GM21619 (cell line): ENCODE results near the gene ATXN10.
"Not testable (repeated sequence)": the region's sequence is repeated elsewhere in the genome, so short reads cannot be mapped to it uniquely, and the experiment has no call there.

Experiments used
- ATAC-seq: cut with Tn5 transposase; IDR thresholded peaks from one replicate; pipeline ENCODE4 v1.9.1; 2021; ENCODE audit not compliant: unreplicated experiment

ATXN10 gene, protein sequence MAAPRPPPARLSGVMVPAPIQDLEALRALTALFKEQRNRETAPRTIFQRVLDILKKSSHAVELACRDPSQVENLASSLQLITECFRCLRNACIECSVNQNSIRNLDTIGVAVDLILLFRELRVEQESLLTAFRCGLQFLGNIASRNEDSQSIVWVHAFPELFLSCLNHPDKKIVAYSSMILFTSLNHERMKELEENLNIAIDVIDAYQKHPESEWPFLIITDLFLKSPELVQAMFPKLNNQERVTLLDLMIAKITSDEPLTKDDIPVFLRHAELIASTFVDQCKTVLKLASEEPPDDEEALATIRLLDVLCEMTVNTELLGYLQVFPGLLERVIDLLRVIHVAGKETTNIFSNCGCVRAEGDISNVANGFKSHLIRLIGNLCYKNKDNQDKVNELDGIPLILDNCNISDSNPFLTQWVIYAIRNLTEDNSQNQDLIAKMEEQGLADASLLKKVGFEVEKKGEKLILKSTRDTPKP

DNA sequence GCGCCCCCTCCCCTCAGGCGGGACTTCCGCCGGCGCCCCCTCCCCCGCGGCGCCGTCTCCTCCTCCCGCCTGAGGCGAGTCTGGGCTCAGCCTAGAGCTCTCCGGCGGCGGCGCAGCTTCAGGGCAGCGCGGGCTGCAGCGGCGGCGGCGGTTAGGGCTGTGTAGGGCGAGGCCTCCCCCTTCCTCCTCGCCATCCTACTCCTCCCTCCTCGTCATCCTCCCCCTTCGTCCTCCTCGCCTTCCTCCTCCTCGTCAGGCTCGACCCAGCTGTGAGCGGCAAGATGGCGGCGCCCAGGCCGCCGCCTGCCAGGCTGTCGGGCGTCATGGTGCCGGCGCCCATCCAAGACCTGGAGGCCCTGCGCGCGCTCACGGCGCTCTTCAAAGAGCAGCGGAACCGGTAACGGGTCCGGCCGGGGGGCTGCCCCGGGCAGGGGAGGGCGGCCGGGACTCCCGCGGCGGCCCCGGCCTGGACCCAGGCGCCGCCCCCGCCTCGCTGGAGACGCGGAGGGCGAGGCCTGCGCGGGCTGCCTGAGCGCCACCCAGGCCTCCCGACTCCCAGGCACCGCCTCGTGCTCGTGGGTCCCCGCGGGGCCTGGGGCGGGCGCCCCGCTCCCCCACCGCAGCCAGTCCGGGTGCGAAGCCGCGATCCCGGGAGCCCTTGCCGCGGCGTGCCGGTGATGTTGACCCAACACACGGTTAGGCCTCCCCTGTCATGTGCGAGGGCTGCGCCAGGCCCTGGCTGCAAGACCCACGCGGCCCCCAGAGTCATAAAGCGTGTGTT, at the start of gene ATXN10:
ATXN10 (plus strand) TSS at position 52 of the 781 bp plus-strand sequence; CDS start at position 282, 230 bp downstream.
- peak; percentile 55 for ATAC-seq

DNA sequence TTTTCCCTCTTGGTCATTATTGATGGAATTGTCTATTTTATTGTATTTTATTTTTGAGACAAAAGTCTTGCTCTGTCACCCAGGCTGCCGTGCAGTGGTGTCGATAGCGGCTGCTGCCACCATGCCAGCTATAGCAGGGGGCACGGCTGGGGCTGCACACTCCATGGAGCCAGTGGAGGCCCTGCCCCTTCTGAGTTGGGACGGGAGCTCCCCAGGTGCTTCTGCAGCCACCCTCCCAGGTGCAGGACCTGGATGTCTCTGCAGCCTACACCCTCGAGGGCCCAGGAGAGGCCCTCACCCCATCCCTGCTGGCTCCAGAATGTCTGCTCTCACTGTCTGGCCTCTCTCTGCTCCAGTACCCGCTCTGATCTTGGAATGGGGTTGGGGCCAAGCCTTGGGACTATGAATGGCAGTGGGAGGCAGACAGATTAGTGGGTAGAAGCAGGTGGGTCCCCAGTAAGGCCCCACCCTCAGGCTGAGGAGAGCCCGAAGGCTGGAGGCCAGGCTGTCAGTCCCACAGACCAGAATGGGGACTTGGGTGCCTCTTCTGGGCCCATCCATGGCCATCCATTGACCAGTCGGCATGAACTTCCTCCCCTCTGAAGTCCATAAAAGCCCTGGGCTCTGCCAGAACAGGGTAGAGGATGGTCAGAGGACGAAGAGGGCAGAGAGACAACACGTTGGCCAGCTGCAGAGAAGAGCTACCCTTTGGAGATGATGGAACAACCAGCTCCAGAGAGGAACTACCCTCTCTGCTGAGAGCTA, 49.6 kb upstream of the ATXN10 start:
- ATAC-seq = no peak

DNA sequence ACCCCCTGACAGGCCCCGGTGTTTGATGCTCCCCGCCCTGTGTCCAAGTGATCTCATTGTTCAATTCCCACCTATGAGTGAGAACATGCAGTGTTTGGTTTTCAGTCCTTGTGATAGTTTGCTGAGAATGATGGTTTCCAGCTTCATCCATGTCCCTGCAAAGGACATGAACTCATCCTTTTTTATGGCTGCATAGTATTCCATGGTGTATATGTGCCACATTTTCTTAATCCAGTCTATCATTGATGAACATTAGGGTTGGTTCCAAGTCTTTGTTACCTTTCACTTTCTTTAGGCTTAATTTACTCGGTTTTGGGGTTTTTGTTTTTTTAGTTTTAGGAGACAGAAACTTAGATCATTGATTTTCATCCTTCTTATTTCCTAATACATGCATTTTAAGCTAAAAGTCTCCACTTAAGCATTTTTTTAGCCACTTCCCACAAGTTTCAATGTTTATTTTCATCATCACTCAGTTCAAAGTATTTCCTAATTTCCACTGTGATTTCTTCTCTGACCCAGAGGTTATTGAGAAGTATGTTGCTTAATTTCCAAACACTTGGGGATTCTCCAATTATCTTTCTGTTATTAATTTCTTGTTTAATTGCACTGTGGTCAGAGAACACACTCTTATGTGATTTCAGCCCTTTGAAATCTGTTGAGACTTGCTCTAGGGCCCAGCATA, 48.0 kb upstream of the ATXN10 start:
- ATAC-seq = not testable (repeated sequence)

DNA sequence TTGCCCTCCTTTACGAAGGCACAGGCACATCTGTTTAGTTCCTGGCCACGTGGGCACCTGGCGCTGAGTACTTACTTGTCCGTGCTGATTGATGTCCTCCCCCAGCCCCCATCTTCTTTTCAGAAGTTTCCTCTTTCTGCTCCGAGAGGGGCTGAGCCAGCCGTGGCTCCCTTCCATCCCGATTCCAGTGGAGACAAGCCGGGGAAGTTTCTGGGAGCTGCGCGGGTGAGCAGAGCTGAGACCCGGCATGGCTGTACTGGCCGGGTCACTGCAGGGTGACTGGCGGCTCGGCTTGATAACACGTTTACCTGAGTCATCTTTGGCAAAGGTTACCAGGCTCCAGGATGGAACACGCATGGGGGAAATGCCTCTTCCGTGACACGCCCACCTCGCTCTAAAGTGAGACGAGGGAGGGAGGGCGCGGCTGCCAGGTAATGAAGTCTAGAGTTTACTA, 45.4 kb upstream of the ATXN10 start:
- no peak for ATAC-seq

DNA sequence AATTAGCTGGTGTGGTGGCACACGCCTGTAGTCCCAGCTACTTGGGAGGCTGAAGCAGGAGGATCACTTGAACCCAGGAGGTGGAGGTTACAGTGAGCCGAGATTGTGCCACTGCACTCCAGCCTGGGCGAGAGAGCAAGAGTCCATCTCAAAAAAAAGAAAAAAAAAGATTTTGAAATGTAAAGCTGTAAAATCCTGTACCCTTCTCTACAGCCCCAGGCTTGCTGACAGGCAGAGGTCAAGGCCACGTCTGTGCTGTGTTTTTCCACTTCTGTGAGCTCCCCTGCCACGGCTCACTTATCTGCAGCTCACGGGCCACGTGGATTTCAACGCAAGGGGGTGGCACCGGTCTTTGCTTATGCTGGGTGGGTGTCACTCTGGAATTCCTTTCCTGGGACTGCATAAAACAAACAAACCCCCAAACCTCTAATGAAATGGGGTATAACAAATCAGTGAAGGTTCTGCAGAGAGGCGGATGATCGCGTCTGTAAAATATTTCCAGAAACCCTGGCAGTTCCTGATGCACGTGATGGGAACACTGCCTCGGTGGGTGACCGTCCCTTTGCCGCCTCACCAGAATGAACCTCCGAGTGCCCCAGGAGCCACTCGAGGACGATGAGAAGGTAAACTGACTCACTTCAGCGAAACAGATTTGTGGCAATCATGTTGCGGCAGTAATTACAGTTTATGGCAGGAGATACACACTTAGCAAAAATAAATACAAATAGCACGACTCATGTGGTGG, 44.0 kb upstream of the ATXN10 start:
- ATAC-seq = no peak

DNA sequence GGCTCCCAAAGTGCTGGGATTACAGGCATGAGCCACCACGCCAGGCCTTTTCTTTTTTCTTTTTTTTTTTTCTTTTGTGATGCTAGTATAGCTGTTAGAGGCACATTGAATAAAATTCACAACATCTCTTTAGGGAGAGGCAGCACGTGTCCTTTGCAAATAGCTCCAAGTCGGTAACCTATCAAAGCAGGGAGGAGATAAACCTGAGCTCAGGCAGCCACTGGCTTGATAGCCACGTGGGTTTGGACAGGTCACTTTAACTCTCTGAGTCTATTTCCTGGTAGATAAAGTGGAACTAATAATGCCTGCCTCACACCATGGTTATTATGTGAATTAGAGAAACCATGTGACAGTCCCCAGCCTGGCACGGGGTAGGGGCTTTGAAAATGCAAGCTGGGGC, 43.1 kb upstream of the ATXN10 start:
- ATAC-seq = no peak

DNA sequence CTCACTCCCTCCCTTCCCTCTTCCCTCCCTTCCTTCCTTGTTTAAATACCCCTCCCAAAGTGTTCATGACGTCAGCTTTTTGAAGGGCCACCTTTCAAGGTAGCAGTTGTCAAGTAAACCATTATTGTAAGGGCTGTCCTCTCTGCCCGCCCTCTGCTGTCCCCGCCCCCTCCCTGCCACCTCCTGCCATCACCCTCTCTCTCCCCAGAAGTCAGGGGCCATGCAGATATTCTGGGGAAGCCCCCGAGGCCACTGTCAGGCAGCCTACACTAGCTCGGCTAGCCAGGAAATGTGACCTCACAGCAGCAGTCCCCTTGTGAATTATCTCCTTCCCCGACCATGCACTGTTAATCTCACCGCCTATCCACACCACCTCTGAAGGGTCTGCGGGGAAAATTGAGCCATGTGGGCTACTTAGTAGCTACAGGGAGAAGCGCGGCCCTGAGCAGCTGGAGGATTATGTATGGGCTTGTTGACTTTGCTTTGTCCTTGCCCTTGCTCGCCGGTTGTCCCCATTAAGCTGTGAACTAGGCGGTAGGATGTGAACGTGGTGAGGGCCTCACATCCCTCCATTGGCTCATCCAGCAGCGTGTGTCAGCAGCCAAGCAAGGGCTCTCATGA, 42.1 kb upstream of the ATXN10 start:
- ATAC-seq = no peak

DNA sequence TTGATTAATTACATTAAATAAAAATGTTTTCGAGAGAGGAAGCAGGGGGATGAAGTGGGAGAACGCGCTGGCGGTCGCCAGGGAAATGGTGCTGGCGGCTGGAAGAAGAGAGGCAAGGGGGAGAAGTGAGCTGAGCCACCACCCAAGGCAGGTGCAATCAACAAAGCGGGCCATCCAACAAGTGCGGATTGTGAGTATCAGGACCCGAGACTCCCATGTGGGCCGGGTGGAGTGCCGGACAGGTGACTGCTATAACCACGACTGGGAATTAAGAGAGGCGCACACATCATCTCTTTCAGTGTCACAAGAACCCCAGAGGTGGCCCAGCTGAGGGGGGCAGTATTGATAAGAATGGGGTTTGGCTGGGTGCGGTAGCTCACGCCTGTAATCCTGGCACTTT, 41.2 kb upstream of the ATXN10 start:
- ATAC-seq = no peak

DNA sequence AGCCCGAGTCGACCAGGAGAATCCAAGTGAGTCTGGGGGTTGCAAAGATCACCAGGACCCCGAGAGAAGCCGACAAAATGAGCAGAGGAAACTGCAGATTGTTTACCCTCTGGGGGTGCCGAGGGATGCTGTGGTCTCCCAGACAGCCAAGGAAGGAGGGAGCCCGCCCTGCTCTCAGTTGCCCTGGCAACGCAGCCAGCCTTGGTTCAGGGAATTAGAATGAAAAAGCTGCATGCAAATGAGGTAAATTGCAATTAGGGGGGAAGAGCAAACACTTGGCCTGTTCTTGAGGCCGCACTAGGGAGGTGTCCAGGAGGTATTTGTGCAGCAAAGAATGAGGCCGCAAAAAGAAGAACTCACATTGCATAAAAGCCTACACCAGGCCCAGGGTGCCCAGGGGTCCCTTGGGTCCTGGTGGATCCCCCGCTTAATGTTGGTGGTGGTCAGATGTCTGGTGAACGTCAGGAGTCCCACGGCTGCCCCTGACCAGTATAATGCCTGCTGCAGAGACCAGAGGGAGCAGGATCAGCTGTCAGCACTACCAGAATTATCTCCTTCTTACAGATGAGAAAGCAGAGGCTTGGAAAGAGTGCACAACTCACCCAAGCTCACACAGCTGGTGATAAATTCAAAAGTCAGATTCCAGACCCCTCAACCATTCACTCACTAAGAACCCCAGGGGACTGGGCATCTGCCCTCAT, 40.3 kb upstream of the ATXN10 start:
- no peak for ATAC-seq

DNA sequence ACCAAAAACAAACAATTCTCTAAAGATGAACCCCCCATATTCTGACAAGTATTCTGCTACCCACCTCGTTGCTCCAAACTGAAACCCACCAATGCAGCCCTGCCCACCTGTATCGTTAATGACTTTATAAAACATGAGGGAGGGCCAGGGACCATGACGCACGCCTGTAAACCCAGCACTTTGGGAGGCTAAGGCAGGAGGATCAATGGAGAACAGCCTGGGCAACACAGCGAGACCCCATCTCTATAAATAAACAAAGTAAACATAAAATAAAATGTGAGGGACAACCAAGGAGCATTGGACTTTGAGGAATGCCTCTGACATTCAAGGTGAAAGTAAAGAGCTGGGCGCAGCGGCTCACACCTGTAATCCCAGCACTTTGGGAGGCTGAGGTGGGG, 39.8 kb upstream of the ATXN10 start:
- ATAC-seq = no peak

DNA sequence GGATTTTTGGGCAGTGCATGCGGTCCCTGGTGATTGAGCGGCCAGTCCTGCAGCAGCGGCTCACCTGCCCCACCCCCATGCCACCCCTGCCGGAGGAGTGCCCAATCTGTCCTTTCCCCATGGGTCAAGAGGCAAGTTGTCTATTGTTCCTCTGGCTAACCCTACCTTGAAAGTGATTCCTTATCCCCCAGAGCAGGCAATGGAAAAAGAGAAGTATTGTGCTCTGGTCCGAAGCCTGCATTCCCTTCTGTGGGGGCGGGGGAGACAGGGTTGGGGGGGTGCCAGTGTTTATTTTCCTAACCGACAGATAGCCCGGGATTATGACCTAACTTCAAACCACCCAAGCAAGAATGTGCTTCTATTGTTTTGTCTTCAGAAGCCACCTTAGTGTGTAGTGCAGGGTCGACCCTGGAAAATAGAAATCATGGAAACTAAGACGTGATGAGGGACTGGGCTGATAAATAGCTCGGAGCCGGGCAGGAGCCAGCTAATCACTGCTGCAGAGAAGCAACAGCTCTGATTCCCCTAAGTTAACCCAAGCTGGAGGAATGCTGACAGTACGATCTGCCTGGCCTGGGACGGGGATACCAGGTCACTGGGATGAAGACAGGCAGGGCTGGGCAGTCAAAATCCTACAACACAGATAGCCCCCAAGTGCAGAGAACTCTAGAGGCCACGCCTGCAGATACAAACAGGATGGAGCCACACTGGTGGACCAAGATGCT, 38.7 kb upstream of the ATXN10 start:
- no peak for ATAC-seq

DNA sequence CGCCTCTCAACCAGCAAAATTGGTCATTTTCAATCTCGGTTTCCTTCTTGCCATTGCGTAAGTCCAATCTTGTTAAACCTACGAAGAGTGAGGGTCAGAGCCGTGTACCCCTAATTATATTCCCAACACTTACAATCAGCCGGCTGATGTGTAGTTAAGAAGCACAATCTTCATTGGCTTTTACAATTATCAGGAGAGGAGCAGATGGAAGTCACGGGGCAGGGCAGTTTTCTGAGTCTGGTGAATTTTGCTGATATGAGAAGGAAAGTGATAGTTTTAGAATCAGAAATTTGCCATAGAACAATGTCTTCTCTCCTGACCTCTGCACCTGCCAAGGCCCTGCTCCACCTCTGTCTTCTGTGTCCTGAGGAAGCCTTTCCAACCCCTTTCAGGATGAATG, 35.0 kb upstream of the ATXN10 start:
- ATAC-seq = no peak

DNA sequence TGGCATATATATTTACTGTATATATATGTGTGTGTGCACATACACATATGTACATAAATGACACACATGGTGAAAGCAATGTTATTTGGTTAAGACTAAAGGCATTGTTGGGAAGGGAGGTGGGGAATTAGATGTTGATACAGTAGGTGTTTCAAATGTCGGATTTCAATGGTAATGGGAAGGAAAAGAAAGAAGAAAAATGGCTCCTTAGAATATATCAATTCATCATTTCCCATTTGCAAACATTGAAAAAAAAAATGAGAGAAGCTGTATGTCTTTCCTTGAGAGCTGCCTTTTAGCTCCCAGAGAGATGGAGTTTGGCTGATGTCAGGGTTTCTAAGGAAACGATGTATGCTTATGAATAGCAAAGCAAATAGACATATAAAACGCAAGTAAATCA, 33.4 kb upstream of the ATXN10 start:
- ATAC-seq = no peak

DNA sequence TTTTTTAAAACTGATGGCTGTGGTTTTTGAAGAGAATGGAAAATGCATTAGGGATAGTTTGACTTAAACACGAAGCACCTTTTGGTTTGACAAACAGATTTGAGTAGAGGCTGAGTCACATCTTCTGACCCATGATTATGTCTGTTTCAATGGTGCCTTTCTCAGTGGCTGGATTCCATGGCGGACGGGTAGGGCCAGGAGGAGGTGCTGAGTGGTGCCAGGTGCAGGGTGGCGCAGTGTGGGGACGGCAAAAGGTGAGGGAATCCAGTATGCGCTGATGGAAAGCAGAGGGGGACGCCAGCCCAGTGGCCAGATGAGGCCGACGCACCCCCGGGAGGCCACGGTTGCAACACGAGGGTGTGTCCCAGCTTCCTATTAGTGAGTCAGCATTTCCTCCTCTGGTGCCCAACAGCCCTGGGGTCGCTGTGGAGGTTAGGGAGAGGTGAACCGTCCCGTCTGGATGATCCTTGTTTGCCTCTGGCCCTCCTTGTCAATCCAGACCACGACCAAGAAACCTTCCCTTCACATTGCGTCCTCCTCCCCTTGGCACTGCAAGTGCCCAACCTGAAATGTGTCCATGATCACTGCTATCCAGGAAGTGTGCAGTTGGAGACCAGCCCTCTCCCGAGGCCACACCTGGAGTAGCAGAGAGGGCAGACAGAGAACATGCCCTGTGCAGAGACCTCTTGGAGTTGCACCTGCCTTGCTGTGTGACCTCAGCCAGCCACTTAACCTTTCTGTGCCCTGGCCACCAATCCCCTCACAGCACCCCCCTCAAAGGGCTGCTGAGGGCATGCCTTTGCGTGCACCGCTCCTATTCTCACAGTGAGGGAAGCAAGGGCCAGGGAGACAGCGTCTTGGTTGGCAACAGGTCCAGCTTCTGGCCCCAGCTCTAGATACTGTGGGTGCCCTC, 32.5 kb upstream of the ATXN10 start:
- ATAC-seq = no peak

DNA sequence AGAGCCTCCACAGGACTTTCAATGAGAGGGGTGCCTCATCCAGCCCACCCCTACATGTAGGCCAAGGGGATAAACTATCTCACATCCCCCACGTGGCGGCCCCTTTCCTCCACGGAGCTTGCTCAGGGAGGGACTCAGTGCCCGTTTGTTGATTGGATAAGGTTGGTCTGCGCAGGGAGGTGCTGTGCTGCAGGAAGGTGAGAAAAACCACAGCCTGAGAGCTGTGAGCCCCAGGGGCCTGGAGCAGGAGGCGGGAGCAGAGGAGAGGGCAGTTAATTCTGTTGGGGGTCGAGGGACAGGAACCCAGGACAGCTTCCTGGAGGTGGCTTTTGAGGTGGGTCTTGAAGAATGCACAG, 31.9 kb upstream of the ATXN10 start:
- no peak for ATAC-seq

DNA sequence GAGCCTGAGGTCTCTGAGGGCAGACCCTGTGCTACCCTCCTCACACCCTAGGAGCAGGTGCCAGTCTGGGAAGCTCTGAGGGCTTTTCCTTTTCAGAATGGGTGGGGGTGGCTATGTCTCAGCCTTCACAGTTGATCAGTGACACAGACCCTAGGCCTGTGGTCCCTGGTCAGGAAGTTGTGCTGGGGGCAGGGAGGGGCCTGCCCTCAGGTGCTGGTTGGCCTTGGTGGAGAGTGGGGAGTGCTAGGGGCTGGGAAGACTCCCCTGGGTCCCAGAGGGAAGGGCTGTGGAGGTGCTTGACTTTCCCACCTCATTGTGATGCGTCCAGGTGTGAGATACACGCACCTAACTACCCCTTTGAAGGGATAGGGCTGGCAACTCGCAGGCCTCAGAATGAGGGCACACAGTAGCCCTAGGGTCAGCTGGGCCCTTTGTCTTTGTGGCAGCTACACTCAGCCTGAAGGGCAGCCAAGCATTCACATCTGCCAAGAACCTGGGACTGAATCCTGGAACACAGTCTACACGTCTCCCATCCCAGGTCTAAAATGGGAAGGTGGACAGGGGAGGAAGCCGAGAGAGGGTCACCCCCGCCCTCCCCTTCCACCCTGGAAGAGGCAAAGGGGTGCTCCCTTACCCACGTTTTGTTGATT, 31.2 kb upstream of the ATXN10 start:
- no peak for ATAC-seq
